Measurements from ENCODE around the gene COL4A2. TPM values are rescaled to one million over a fixed set of nuclear protein-coding genes. Genes with fewer than 3 reads are reported as not detected.
"Not testable (repeated sequence)": the region's sequence is repeated elsewhere in the genome, so short reads cannot be mapped to it uniquely, and the experiment has no call there.

COL4A2 gene
- total RNA-seq, 1 experiment from 2014 or later = 177 TPM

DNA sequence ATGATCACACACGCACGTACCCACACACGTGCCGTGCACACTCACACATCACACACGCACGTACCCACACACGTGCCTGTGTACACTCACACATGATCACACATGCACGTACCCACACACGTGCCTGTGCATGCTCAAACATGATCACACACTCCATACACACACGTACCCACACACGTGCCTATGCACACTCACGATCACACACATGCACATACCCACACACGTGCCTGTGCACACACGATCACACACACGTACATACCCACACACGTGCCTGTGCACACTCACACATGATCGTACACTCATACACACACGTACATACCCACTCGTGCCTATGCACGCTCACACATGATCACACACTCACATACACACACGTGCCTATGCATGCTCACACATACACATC, 167.6 kb downstream of the COL4A2 start:
- no peak for DNase-seq (ENCODE audit: low spot score)

DNA sequence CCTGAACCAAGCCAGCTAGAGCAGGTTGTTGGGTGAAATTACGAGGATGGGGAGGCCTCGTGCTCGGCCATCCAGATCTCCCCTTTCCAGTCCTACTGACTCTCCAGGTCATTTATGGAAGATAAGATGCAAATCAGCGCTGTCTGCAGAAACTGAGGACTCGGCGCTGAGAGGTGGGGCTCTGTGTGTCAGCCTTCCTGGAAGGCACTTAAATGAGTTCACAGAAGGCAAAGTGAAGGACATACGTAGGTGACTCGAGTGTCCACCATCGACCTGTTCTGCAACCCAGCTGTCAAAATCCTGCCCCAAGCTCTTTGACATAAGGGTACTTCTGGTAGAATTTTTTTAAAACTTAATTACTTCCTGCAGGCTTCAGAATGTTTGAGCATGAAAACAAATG, 168.0 kb downstream of the COL4A2 start:
- no peak for DNase-seq (ENCODE audit: low spot score)

DNA sequence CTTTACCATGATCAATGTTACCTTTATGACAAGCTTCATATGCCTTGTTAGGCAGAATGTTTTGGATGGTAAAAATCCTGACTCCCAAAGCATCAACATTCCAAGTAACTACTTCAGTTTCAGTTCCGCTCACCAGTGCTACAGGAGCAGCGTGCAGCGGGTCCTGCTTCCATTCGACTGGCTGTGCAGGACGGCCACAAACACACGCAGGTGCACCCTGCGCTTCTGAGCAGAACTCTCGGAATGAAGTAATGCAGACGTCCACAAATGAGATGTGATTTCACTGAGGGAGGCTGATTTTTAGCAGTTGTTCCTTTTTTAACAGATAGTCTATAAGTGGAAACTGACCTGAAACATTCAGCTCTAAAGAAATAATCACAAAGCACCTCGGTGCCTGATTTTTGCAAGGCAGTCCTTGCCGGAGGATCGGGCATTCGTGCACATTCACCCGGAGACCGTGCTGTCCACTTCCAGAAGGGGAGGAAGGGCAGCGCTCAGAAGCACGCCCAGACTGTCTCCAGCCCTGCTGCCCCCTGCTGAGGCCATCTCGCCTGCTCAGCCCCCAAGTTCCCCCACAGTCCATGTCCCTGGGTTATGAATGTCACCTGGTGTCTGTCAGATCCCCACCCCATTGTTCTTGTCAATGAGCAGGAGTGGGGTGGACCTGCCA, 168.6 kb downstream of the COL4A2 start:
- DNase-seq (ENCODE audit: low spot score) = no peak

DNA sequence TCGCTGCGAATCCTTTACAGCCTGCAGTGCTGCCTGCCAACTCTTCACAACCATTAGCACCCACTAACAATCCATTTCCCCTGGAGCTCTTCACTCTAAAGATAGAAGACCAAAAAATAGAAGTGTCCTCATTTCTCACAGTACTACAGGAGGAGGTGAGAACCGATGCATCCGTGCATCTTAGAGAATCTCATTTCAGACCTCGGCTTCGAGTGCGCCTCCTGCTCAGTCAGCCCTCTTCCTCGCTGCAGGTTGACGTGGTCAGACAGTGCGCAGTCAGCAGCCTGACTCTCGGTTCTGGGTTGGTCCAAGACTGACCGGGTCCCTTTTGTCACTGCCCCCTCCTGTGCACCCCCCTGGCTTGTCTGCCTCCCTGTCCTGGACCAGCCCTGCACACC, 169.1 kb downstream of the COL4A2 start:
- DNase-seq (ENCODE audit: low spot score) = no peak

DNA sequence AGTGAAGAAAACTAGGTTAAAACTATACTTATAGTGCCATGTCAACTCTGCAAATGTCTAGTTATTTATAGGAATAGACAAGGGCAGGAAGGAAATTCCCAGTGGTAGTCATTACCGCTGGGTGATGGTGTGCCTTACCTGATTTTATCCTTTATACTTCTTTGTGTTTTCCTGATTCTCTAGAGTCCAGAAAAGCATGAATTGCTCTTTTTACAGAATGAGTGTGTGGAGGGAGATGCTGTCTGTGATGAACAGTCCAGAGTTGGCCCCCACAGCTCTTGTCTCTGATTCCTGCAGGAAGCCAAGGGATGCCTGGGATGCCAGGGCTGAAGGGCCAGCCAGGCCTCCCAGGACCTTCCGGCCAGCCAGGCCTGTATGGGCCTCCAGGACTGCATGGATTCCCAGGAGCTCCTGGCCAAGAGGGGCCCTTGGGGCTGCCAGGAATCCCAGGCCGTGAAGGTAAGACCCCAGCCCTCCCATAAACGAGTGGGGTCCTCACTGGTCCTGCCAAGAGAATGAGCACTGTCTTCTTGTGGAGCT, 170.7 kb downstream of the COL4A2 start:
- no peak for DNase-seq (ENCODE audit: low spot score)

DNA sequence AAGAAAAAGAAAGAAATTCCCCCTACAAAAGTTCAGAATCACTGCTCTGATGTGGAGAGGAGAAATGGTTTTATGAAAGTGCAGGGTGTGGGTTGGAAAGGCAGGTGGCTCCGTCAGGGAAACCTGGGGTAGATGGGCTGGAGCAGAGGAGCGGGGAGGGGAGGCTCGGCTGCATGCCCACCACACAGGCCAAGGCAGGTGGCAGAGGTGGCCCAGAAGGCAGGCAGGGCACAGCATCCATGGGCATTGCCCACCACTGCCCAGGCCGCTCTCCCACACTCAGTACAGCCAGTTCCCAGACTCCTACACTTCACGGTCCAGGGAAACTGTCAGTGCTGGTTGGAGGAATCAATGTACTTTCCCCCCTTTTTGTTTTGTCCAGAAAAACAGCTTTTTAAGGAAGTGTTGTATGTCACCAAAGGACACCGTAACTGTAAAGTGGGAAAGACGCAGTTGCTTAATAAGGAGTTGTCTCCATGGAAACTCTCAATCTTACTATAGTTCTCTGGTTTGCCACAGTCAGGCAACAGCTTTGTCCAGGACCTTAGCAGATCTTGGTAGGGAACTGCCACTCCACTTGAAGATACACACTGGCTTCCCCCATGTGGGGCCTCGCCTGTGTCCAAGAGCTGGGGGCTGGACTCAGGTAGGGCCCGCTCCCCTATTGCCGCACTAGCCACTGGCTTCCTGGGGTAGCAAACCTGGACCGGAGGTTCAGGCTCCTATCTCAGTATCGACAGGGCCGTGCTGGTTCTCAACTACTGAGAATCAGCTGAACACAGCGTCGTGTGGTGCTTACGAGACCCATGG, 171.5 kb downstream of the COL4A2 start:
- no peak for DNase-seq (ENCODE audit: low spot score)

DNA sequence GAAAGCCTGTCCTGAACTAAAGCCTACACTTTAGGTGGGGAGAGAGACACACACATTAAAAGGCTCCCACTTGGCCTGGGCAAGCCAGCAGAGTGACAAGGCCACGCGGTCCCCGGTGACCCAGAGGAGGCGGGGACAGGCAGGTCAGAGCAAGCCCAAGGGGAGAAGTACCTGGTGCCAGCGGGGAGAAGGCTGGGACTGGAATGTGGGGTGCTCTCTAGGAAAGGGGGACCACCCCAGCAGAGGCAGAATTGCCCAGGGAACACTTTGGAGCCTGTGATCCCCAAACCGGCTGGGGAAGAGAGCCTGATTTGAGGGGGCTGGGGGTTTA, 172.1 kb downstream of the COL4A2 start:
- no peak for DNase-seq (ENCODE audit: low spot score)

DNA sequence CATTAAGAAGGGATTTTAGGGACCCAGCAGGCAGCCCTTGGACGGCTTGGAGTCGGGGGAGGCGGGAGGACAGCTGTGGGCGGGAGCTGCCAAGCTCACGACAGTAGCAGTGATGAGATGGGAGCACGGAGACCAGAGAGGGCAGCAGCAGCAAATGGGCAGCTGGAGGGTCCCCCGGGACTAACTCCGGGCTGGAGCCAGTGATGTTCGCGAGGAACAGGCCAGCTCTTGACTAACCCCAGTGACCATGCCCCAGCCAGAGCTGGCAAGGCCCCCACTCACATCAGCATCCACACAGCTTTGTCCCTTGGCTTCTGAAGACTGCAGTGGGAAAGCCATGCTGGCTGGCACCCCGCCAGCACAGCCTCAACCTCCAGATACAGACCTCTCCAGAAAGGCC, 172.6 kb downstream of the COL4A2 start:
- no peak for DNase-seq (ENCODE audit: low spot score)

DNA sequence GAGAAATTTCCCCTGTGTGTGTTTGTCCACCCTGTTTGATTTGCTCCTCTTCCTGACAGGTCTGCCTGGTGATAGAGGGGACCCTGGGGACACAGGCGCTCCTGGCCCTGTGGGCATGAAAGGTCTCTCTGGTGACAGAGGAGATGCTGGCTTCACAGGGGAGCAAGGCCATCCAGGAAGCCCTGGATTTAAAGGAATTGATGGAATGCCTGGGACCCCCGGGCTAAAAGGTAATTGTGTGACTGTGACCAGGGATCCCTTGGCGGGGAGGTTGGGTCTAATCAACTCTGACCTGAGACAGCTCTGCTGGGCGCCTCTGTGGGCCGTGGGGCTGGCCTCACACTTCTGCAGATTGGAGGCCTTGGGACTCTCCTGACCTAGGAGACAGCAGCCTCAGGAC, 173.1 kb downstream of the COL4A2 start:
- no peak for DNase-seq (ENCODE audit: low spot score)

DNA sequence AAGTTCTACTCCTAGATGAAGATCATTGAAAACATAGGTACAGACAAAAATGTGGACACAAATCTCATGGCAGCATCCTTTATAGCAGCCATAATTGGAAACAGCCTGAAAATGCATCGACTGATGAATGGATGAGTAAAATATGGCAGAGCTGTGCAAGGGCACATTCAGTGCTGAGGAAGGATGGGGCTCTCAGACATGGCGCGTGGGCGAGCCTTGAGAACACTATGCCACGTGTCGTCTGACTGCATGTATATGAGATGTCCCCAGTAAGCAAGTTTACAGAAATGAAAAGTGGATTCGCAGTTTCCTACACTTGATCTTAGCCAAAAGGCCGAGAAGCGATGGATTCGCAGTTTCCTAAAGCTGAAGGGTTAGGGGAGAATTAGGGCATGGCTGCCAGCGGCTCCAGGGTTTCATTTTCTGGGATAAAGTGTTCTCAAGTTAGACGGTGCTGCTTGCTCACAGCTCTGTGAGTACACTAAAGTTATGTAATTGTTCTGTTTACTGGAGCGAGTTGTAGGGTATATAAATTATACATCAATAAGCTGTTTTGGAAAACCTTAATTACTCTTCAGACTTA, 176.4 kb downstream of the COL4A2 start:
- DNase-seq (ENCODE audit: low spot score) = no peak

DNA sequence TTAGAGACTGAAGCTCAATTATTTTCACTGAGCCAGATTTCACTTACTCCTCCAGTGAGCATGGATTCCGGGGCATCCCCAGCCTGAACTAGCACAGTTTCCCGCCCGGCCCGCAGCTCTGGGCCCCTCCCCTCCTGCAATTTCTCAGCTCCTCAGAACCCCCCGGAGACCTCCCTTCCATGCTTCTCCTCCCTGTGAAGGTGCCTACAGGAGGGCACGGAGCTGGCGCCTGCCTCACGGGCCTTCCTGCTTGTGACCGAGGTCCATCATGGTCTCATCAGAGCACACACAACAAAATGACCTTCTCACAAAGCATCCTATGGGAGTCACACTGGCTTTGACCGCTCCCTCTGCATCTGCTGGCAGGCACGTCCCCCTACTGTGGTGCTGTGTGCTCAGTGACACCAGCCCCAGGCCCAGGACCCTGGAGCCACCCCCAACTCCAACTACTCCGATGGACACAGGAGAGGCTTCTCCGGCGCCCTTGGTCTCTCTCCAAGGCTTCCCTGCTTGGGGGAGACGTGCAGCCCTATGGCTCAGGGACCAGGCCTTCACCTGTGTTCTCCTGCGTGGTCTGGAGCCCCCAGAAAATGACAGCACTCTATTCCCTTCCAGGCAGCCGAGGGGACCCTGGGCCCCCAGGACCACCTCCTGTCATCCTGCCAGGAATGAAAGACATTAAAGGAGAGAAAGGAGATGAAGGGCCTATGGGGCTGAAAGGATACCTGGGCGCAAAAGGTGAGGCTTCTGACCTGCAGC, 177.4 kb downstream of the COL4A2 start:
- DNase-seq (ENCODE audit: low spot score) = no peak

DNA sequence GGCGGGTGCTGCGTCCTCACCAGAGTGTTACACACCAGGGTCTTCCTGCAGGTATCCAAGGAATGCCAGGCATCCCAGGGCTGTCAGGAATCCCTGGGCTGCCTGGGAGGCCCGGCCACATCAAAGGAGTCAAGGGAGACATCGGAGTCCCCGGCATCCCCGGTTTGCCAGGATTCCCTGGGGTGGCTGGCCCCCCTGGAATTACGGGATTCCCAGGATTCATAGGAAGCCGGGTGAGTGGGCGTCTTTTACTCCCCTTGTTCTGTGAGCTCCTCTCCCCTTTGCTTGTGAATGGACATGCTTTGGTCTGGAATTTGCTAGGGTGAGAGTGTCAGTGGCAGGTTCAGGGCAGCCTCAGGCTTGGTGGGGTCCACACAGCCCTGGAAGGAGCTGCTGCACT, 178.5 kb downstream of the COL4A2 start:
- DNase-seq (ENCODE audit: low spot score) = peak; percentile 84

DNA sequence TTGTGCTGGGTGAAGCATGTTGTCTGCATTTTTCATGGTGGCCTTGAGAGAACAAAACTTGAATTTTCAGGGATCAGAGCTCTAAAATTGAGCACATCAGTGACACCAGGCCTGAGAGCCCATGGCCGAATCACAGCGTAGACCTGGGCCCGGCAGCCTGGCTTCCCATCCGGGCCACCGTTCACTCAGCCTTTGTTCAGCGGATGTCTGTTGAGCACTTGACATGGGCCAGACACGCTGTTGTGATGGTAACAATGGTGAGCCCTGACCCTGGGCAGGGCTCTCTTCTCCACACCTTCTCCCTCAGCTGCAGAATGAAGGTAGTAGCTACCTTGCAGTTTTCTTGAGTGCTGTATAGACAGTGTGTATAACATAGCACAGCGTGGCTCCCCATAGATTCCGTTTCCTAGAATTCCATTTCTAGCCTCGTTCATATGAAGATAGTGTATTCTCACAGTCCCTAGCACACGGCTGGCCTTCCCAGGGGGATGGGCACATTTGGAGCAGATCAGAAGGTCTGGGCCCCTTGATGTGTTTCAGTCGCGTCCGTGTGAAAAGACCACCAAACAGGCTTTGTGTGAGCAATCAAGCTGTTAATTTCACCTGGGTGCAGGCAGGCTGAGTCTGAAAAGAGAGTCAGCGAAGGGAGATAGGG, 179.1 kb downstream of the COL4A2 start:
- no peak for DNase-seq (ENCODE audit: low spot score)

DNA sequence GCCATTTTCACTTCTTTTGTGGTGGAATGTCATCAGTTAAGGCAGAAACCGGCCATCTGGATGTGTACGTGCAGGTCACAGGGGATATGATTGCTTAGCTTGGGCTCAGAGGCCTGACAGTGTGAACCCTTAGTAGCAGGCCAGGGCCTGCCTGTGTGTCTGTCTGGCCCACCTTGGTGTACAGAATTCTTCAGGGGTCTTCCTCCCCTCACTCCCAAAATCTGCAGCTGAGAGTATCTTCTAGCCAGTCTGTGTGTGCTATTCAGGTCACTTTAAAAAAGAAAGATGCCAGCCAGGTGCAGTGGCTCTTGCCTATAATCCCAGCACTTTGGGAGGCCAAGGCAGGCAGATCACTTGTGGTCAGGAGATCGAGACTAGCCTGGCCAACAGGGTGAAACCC, 179.8 kb downstream of the COL4A2 start:
- DNase-seq (ENCODE audit: low spot score) = not testable (repeated sequence)

DNA sequence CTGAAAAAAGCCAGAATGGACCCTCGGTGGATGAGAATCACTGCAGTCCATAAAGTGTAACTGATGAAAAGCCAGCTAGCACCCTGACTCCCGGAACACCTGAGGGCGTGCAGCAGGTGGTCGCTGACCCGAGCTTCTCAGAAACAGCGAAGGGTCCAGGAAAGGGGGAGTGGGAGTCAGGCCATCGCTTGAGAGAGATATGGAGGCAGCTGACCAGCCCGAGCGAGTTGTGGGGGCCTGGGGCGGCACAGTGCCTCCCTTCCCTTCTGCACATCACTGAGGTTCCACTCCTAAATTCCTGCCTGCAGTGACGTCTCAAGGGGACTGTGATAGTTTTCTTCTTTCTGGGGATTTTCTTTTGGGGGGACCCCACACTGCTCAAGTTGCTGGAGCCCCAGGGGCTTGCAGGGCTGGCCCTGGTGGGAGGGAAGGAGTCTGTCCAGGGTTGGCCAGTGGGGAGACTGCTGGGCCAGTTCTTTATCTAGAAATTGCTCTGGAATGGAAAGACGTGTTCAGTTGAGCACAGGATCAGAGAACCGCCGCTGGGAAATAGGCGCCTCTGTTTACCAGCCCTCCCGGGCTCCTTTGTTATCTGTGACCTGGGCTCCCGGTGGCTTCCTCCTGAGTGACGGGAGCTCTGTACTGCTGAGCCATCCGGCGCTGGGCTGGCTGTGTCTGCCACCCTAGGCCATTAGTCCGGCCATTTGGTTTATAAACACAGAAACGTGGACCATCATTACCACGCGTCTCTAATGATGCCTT, 183.1 kb downstream of the COL4A2 start:
- DNase-seq (ENCODE audit: low spot score) = no peak

DNA sequence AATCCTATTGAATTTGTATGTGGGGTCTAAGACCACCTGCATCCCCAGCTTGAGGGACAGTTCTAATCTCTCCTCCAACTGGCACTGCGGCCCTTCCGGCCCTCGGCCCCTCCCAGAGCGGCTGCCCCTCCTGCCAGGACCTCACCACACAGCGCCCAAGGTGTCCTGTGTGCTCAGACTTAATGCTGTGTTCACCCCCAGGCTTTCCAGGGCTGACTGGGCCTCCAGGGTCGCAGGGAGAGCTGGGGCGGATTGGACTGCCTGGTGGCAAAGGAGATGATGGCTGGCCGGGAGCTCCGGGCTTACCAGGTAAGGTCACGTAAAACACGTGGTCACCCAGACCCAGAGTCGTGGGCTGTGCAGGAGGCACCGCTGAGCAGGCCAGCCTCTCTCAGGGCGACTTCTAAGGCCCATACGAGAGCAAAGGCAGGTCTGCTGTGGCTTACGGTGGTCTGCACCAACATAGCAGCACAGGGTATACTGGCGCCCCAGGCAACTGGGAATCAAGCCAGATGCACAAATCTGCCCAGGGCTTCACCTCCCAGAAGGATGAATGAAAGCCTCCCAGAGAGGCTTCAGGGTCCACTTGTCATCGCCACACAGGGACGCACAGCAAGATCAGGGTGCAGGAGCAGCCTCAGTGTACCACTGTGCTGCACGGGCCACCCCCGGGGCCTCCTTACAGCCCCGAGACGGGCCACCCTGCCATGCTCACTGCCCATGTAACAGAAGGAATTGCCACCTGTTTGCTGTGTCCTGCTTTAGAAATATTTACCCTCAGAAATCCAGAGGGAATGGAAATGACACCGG, 185.0 kb downstream of the COL4A2 start:
- DNase-seq (ENCODE audit: low spot score) = no peak

DNA sequence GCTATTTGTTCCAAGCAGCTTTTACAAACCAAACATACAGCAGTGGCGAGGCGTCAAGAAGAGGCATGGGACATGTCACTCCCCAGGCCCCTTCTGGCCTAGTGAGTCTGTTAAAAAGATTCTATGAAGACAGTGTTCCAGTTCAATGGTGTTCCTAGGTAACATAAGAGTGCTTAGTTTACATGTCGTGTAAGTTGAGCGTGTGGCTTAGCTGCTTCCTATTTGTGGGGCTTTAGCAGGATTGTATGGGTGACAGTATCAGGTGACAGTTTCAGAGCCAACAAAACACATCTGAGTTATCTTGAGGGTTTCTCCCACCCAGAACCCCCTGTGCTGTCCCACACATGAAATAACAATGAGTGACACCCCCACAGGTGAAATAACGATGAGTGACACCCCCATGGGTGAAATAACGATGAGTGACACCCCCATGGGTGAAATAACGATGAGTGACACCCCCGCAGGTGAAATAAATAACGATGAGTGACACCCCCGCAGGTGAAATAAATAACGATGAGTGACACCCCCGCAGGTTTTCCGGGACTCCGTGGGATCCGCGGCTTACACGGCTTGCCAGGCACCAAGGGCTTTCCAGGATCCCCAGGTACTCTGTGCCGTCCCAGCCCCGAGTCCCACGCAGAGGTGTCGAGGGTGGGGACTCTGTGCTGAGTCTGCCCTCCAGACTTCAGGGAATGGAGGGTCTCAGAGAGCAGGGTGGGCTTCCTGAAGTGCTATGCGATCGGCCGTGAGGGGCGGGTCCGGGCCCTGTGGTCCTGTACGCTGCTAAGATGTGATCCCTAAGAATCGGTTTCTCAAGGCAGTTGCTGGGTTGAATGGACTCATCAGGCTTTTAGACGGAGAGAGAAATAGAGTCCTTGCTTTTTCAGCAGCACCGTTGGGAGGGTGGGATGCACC, 185.9 kb downstream of the COL4A2 start:
- no peak for DNase-seq (ENCODE audit: low spot score)

DNA sequence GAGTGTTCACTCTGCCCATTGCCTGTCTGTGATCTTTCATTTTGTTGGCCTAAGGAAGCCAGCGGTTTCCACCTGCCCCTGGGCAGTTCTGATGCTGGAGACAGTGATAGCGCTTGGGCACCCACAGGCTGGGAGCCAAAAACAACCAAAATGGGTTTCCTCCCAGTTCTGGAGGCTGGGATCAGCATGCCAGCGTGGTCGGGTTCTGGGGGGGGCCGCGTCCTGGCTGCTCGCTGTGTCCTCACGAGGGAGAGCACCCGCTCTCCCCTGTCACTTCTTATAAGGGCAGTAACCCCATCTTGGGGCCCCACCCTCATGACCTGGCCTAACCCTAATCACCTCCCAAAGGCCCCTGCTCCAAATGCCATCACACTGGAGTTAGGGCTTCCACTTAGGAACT, 186.5 kb downstream of the COL4A2 start:
- no peak for DNase-seq (ENCODE audit: low spot score)

DNA sequence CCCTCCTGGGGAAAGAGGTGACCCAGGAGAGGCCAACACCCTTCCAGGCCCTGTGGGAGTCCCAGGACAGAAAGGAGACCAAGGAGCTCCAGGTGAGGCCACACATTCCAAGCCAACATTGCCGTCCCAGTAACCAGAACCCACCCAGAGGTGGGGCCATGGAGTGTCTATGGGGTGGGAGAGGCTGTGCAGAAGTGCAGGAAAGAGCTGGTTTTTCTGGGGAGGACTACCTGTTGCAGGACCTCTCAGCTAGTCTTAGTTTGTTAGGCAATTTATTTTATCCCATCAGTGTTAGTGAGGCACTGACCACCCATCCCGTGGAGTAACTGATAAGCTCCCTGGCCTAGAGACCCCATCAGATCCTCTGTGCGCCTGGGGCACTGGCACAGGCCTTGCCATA, 188.3 kb downstream of the COL4A2 start:
- DNase-seq (ENCODE audit: low spot score) = no peak
